GM12878 (cell line): Measurements from ENCODE around the gene STIL. TPM values are rescaled to one million over a fixed set of nuclear protein-coding genes. Genes with fewer than 3 reads are reported as not detected.

ENCODE experiments used
- ATAC-seq: fragments of 200-7000 bp; cut with Tn5 transposase; 3 replicates; pipeline ENCODE4 v1.9.1; 2020; ENCODE audit warnings: mild to moderate bottlenecking, moderate library complexity
- BruUV-seq: library from RNA; stranded (reverse); fragments of 400-500 nt; replicated peaks from 2 replicates; lab custom pipeline; 2021; lab: Mats Ljungman, UMichigan
- CTCF ChIA-PET: fragments of 300-600 bp; sonication (Branson Sonifier 250); formaldehyde crosslinking; extraction: SDS; loops from one replicate; lab custom pipeline; 2021; ENCODE audit warnings: inconsistent platforms; lab: Yijun Ruan, JAX
- POLR2A ChIA-PET: fragments of 350-600 bp; formaldehyde crosslinking; extraction: SDS; loops from one replicate; lab custom pipeline; 2021; ENCODE audit warnings: inconsistent platforms; lab: Charles Lee
- RAD21 ChIA-PET: fragments of 300-600 bp; sonication (Branson Sonifier 250); formaldehyde crosslinking; loops from one replicate; lab custom pipeline; 2023; ENCODE audit warnings: antibody characterized with exemption; ENCODE audit not compliant: unreplicated experiment; lab: Charles Lee
- SMC1A ChIA-PET: fragments of 300-600 bp; sonication (Branson Sonifier 250); formaldehyde crosslinking; loops from one replicate; lab custom pipeline; 2023; ENCODE audit not compliant: unreplicated experiment, uncharacterized antibody; lab: Charles Lee
- DNase-seq: peaks from one replicate; pipeline ENCODE4 v3.0.0-alpha.2; 2011; ENCODE audit warnings: low read depth, low spot score
- FAIRE-seq: peaks from 3 replicates; lab custom pipeline; 2011; peaks lifted over from hg19 to GRCh38; lab: Jason Lieb, UNC
- H2AFZ ChIP-seq: 2 replicates; pipeline ENCODE4 v1.6.0; 2011; ENCODE audit warnings: low read depth, low read length, control low read depth; ENCODE audit not compliant: control insufficient read depth
- H3K27ac ChIP-seq: 2 replicates; pipeline ENCODE4 v1.5.1; 2011; ENCODE audit warnings: control low read depth; ENCODE audit not compliant: control insufficient read depth, insufficient read depth
- H3K27me3 ChIP-seq, 2 experiments: replicated peaks in 1 of 2; 2 replicates each; pipeline versions ENCODE4 v1.6.0 to v1.6.1; 2011; ENCODE audit warnings: low read length in 1 of 2; ENCODE audit not compliant: control insufficient read depth in 2 of 2, insufficient read depth in 2 of 2
- H3K36me3 ChIP-seq, 2 experiments: 2 replicates each; pipeline ENCODE4 v1.5.1; 2011; ENCODE audit warnings: low read length in 1 of 2; ENCODE audit not compliant: control insufficient read depth in 2 of 2, insufficient read depth in 2 of 2
- H3K4me1 ChIP-seq: 2 replicates; pipeline ENCODE4 v1.6.1; 2011; ENCODE audit warnings: mild to moderate bottlenecking, low read length, moderate library complexity, mixed read lengths; ENCODE audit not compliant: control insufficient read depth, insufficient read depth
- H3K4me2 ChIP-seq: 2 replicates; pipeline ENCODE4 v1.6.0; 2011; ENCODE audit warnings: control low read depth; ENCODE audit not compliant: control insufficient read depth, insufficient read depth
- H3K4me3 ChIP-seq: fragments of 200-600 bp; sonication (generic); 2 replicates; pipeline ENCODE4 v1.5.1; 2016
- H3K79me2 ChIP-seq: 2 replicates; pipeline ENCODE4 v1.6.0; 2011; ENCODE audit warnings: low read length; ENCODE audit not compliant: control insufficient read depth, insufficient read depth
- H3K9ac ChIP-seq: 2 replicates; pipeline ENCODE4 v1.8.0; 2011; ENCODE audit warnings: low read length, control low read depth, mixed read lengths; ENCODE audit not compliant: control insufficient read depth, insufficient read depth
- H3K9me3 ChIP-seq: replicated peaks from 3 replicates; pipeline ENCODE4 v1.5.1; 2011; ENCODE audit warnings: mild to moderate bottlenecking, low read length; ENCODE audit not compliant: control insufficient read depth, insufficient read depth
- H4K20me1 ChIP-seq: 2 replicates; pipeline ENCODE4 v1.6.0; 2011; ENCODE audit not compliant: control insufficient read depth, insufficient read depth
- BMI1 ChIP-seq: fragments of 450-650 bp; IDR thresholded peaks from 2 replicates; pipeline ENCODE4 v1.6.1; 2016; ENCODE audit warnings: mild to moderate bottlenecking, moderate library complexity, borderline replicate concordance
- EZH2 ChIP-seq: IDR thresholded peaks from 2 replicates; pipeline ENCODE4 v1.6.1; 2012; ENCODE audit warnings: low read depth, mild to moderate bottlenecking, control low read depth, inconsistent platforms, low read length, borderline replicate concordance; ENCODE audit not compliant: control insufficient read depth
- MLLT1 ChIP-seq: fragments of 450-650 bp; IDR thresholded peaks from 2 replicates; pipeline ENCODE4 v1.6.1; 2016; ENCODE audit warnings: mild to moderate bottlenecking
- STAT3 ChIP-seq: IDR thresholded peaks from 2 replicates; pipeline ENCODE4 v1.6.1; 2011; ENCODE audit warnings: low read depth, low read length, improper control_type of control experiment
- SUZ12 ChIP-seq: fragments of 200-600 bp; sonication (generic); IDR thresholded peaks from one replicate; pipeline ENCODE4 v1.6.1; 2018; ENCODE audit warnings: antibody characterized with exemption, mild to moderate bottlenecking; ENCODE audit not compliant: unreplicated experiment
- ZNF274 ChIP-seq: IDR thresholded peaks from one replicate; pipeline ENCODE4 v1.8.0; 2011; ENCODE audit not compliant: insufficient read length, insufficient read depth
- WGBS: methylation state at CpG from one replicate; pipeline ENCODE4 v1.1.6; 2016; ENCODE audit warnings: low lambda C conversion rate; ENCODE audit not compliant: insufficient replicate concordance, insufficient coverage; ENCODE audit errors: missing lambda C conversion rate; 5-methylcytosine and 5-hydroxymethylcytosine counted together
- in situ Hi-C: fragments of 300-500 bp; cut with MboI; formaldehyde crosslinking; loops from 9 replicates; pipeline ENCODE4 v1.14.3; 2018; ENCODE audit warnings: mixed read lengths
- intact Hi-C: fragments of 100-400 bp; cut with micrococcal nuclease; formaldehyde crosslinking; loops from one replicate; pipeline ENCODE4 v1.14.2; 2022; ENCODE audit not compliant: unreplicated experiment
- polyA plus RNA-seq, 11 experiments: library from polyadenylated mRNA; depleted of rRNA in 4 of 11; unstranded in 6 of 11; stranded (reverse) in 5 of 11; fragments of >200 nt; fragmentation: Nextera tagmentation in 4 of 11; fragmentation: Illumina TruSeq in 1 of 11; extraction: Ambion mirVana in 4 of 11; extraction: Trizol in 1 of 11; gene quantifications; 1 replicate in 1 of 11; 2 replicates in 10 of 11; pipeline versions ENCODE4 v1.2.1 to v1.2.3, GENCODE V29; 2011 to 2016; ENCODE audit warnings: inconsistent platforms in 2 of 11, missing spikeins in 2 of 11, low read depth in 1 of 11
- total RNA-seq, 4 experiments: library from RNA; depleted of rRNA in 3 of 4; stranded (reverse); fragments of >200 nt in 3 of 4; fragmentation: Illumina TruSeq in 1 of 4; extraction: Trizol in 1 of 4; gene quantifications; 2 replicates each; pipeline versions ENCODE4 v1.2.1 to v1.2.3, GENCODE V29; 2013 to 2021

STIL gene
- total and polyA plus RNA-seq, 10 of the 15 experiments (the other 5 are each of a cell fraction or from before 2014, with no cell fraction given), result 6.0 to 35.1 (median 26.5) TPM

DNA sequence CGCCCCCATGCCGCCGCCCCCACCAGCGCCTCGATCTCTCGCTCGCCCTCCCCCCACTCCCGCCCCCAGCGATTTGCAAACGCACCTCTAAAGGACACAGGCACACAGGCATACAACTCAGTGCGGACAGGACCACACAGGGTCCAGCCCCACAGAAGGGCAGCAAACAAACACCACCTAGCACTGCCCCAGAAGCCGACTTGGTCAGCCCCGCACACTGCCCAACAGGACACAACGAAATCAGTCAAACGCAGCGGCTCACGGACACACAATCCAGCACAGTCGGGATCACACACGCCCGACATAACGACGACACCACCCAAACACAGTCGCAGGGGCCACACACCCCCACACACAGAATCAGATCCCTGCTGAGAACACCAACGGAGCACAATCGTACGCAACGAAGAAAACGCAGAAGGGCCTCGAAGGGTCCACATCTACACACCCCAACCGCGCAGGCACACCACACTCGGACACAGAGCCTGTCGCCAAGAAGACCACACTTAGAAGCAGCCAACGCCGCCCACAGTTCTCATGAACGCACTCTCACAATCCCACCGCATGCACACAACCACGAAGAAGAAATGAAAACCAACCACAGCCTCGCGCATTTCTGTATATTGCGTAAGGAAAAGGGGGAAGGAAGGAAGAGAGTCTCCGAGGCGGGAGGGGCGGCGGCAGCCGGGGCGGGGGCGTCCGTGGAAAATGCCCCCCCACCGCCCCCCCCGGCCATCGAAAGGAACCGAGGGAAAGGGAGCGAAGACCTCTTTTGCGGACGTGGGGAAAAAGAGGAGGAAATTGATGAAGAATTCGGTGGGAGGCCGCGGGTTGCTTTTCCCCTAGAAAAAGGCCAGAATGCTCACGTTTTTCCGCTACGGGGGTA lies 82.4 kb downstream of the STIL start:
- Histone ChIP-seq H3K9me3 (no peaks in the 10 kb centered on the region), H3K4me2 (peak overlapping the region; percentile 56), H3K27ac (no peak overlapping the region), H3K4me3 (no peak overlapping the region), H2AFZ (no peak overlapping the region), H3K79me2 (no peaks in the 10 kb centered on the region), H3K36me3 (no peaks in the 10 kb centered on the region), H4K20me1 (no peaks in the 10 kb centered on the region), H3K27me3 (peaks cover 24% of the 10 kb centered on the region in 2 experiments), H3K4me1 (peaks cover 3% of the 10 kb centered on the region; the same call in 1 of the 2 replicates), H3K9ac (no peak overlapping the region)
- RAD21 ChIA-PET, result no interaction called here
- POLR2A ChIA-PET, result no interaction called here
- intact Hi-C loops, result no loop called here
- no peak for FAIRE-seq
- TF ChIP-seq BMI1, result peak; percentile 100
- no peak for TF ChIP-seq ZNF274
- peak; percentile 64; the same call in 1 of the 2 replicates for TF ChIP-seq MLLT1
- TF ChIP-seq EZH2, result 0 out of 2 replicates have a peak, but pooled peaks have one; percentile 93
- TF ChIP-seq STAT3, result no peak
- TF ChIP-seq SUZ12, result peak; percentile 36
- CTCF ChIA-PET, result no interaction called here
- peak; percentile 42 for ATAC-seq
- BruUV-seq, result no TSS peak
- peak; percentile 1 for DNase-seq
- in situ Hi-C loops, result no loop called here
- SMC1A ChIA-PET, result no interaction called here
- WGBS, result 18% methylated on average over 55 of the region's 62 CpGs
